Thyroid gland (tissue), 4 donors: ENCODE measurements around the gene TDO2. TPM values are rescaled to one million over a fixed set of nuclear protein-coding genes. Genes with fewer than 3 reads are reported as not detected.

Source experiments
- DNase-seq, 2 donors: peaks; one replicate each; pipeline ENCODE4 v3.0.0-alpha.2; 2019
- H3K27ac ChIP-seq, 3 donors: fragments of 200-600 bp; sonication (generic); 1 replicate in 2 of 3; 2 replicates in 1 of 3; pipeline ENCODE4 v1.5.1; 2016 to 2019; ENCODE audit warnings: mild to moderate bottlenecking in 1 of 3, moderate library complexity in 1 of 3
- H3K27me3 ChIP-seq: fragments of 200-600 bp; sonication (generic); one replicate; pipeline ENCODE4 v1.5.1; 2019
- H3K36me3 ChIP-seq, 2 donors: fragments of 200-600 bp; sonication (generic); one replicate each; pipeline ENCODE4 v1.5.1; 2016 to 2019
- H3K4me1 ChIP-seq, 2 donors: fragments of 200-600 bp; sonication (generic); one replicate each; pipeline ENCODE4 v1.5.1; 2017 to 2019
- H3K4me3 ChIP-seq, 3 donors: fragments of 200-600 bp; sonication (generic); replicated peaks in 1 of 3; 1 replicate in 2 of 3; 2 replicates in 1 of 3; pipeline ENCODE4 v1.5.1; 2016; ENCODE audit warnings: mild to moderate bottlenecking in 1 of 3
- H3K9me3 ChIP-seq: fragments of 200-600 bp; sonication (generic); one replicate; pipeline ENCODE4 v1.5.1; 2017
- CTCF ChIP-seq, 6 experiments: fragments of 200-600 bp in 3 of 6; fragments of 450-650 bp in 3 of 6; sonication (generic) in 3 of 6; IDR thresholded peaks; one replicate each; pipeline ENCODE4 v1.5.1; 2016 to 2019; ENCODE audit warnings: antibody characterized with exemption in 6 of 6, mild to moderate bottlenecking in 2 of 6, inconsistent platforms in 1 of 6, moderate library complexity in 1 of 6
- POLR2A ChIP-seq, 2 donors: fragments of 450-650 bp; IDR thresholded peaks; one replicate each; pipeline ENCODE4 v1.6.1; 2017; ENCODE audit warnings: antibody characterized with exemption in 2 of 2, mild to moderate bottlenecking in 2 of 2, moderate library complexity in 1 of 2
- WGBS, 2 donors: methylation state at CpG; one replicate each; pipeline ENCODE4 v1.1.5; 2017; 5-methylcytosine and 5-hydroxymethylcytosine counted together
- intact Hi-C: fragments of 100-400 bp; cut with DNase I; formaldehyde crosslinking; loops from one replicate; pipeline ENCODE4 v1.15.1; 2023
- total RNA-seq, 4 donors: library from RNA; depleted of rRNA; stranded (reverse); fragments of >200 nt; gene quantifications; one replicate each; pipeline ENCODE4 v1.2.3, GENCODE V29; 2016

Gene TDO2
- total RNA-seq, 4 donors from 2014 or later: not detected

- intact Hi-C loops: loop anchor here (10.0 kb wide), 1 partner anchor 136 kb away; no protein-coding TSS in a partner anchor
Measured at GRCh38 chr4:155950461-155950860, 47.0 kb downstream of the TDO2 start.

DNA sequence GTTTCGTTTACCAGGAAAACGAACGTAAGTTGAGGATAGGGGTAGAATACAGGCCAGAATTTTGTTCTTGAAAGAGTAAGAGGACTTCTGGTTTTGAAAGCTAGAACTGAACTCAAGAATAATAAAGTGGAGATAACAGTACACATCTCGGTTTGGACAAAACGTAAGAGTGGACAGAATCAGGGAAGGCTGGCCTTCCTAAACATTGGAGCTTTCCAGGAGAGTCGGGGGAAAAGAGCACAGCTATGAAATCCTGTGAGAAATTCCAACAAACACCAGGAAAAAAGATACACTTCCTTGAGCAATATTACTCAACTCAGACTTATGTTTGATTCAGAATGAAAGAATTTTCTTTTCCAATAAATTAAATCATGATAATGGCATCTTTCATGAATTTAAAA is 49.0 kb downstream of the TDO2 start:
- no peak for TF ChIP-seq POLR2A (IDR thresholded peaks at IDR 0.05)
- TF ChIP-seq CTCF (IDR thresholded peaks at IDR 0.05): no peak
- intact Hi-C loops: loop anchor here (10.0 kb wide), 1 partner anchor 138 kb away; no protein-coding TSS in a partner anchor
- H3K27ac ChIP-seq: peak overlapping the region in 1 of 3 donors; percentile 100
- no peaks in the 10 kb centered on the region for H3K27me3 ChIP-seq
- peaks cover 0 to 3% of the 10 kb centered on the region in 2 donors for H3K4me1 ChIP-seq
- H3K4me3 ChIP-seq: no peak overlapping the region
- no peaks in the 10 kb centered on the region for H3K36me3 ChIP-seq
- no peak for DNase-seq
- no peaks in the 10 kb centered on the region for H3K9me3 ChIP-seq
- 54 to 63% methylated on average over 6 of the region's 6 CpGs for WGBS, 2 donors

More at GRCh38 chr4:155950461-155950860, 47.0 kb downstream of the TDO2 start:
- no peak for TF ChIP-seq CTCF (IDR thresholded peaks at IDR 0.05)
- no peak for TF ChIP-seq POLR2A (IDR thresholded peaks at IDR 0.05)
- H3K27me3 ChIP-seq: no peaks in the 10 kb centered on the region
- no peak overlapping the region for H3K27ac ChIP-seq
- 81 to 87% methylated on average over 6 of the region's 6 CpGs for WGBS, 2 donors
- no peaks in the 10 kb centered on the region for H3K36me3 ChIP-seq
- H3K9me3 ChIP-seq: no peaks in the 10 kb centered on the region
- DNase-seq: no peak
- H3K4me3 ChIP-seq: no peak overlapping the region
- H3K4me1 ChIP-seq: peaks cover 0 to 3% of the 10 kb centered on the region in 2 donors

GRCh38 chr4:155953151-155954117 is 49.9 kb downstream of the TDO2 start, which contains the start of gene CTSO:
CTSO (minus strand) TSS chr4:155953866; CDS start chr4:155953847, 19 bp downstream.
- H3K4me3 ChIP-seq: peak within 1 kb of the TSS; percentile 47 to 93 (median 81)
- peak; percentile 67 to 73 for DNase-seq
- no peaks in the 10 kb centered on the region for H3K9me3 ChIP-seq
- no peaks in the 10 kb centered on the region for H3K36me3 ChIP-seq
- intact Hi-C loops: loop anchor here (10.0 kb wide), 1 partner anchor 139 kb away; no protein-coding TSS in a partner anchor
- H3K27ac ChIP-seq: peak within 1 kb of the TSS; percentile 95 to 100 (median 100)
- no peaks in the 10 kb centered on the region for H3K27me3 ChIP-seq
- 0% methylated on average over 25 to 39 of the region's 58 CpGs for WGBS, 2 donors
- peaks cover 0 to 3% of the 10 kb centered on the region in 2 donors for H3K4me1 ChIP-seq
- TF ChIP-seq POLR2A (IDR thresholded peaks at IDR 0.05) (peak in 1 of 2 donors; percentile 67), CTCF (IDR thresholded peaks at IDR 0.05) (peak in 5 of 6 experiments; percentile 18 to 72 (median 48))

GRCh38 chr4:155954118-155954685 is 50.7 kb downstream of the TDO2 start:
- peaks cover 0 to 3% of the 10 kb centered on the region in 2 donors for H3K4me1 ChIP-seq
- WGBS, 2 donors: 80 to 83% methylated on average over 11 of the region's 11 CpGs
- peak overlapping the region; percentile 95 to 100 (median 100) for H3K27ac ChIP-seq
- H3K9me3 ChIP-seq: no peaks in the 10 kb centered on the region
- H3K4me3 ChIP-seq: peak overlapping the region; percentile 47 to 93 (median 81)
- TF ChIP-seq POLR2A (IDR thresholded peaks at IDR 0.05) (no peak), CTCF (IDR thresholded peaks at IDR 0.05) (no peak)
- no peaks in the 10 kb centered on the region for H3K27me3 ChIP-seq
- intact Hi-C loops: loop anchor here (10.0 kb wide), 1 partner anchor 139 kb away; no protein-coding TSS in a partner anchor
- peak in 1 of 2 donors; percentile 6 for DNase-seq
- no peaks in the 10 kb centered on the region for H3K36me3 ChIP-seq
